NT2/D1 (cell line): Measurements from ENCODE around the gene LINGO1.

Experiments
- SUZ12 ChIP-seq: IDR thresholded peaks from 2 replicates; pipeline ENCODE4 v1.6.1; 2011; ENCODE audit not compliant: insufficient read length, insufficient read depth; ENCODE audit errors: extremely low read depth
- YY1 ChIP-seq: IDR thresholded peaks from 2 replicates; pipeline ENCODE4 v1.6.1; 2011; ENCODE audit not compliant: insufficient read length, insufficient read depth
- ZNF274 ChIP-seq: IDR thresholded peaks from 2 replicates; pipeline ENCODE4 v1.6.1; 2011; ENCODE audit warnings: mild to moderate bottlenecking, low read depth, low read length

GRCh38 chr15:77620297-77620696, 12.4 kb downstream of the LINGO1 start:
- TF ChIP-seq SUZ12 (no peak), YY1 (no peak), ZNF274 (no peak)
